GM12892 (cell line): Measurements from ENCODE around the gene SVEP1.

ENCODE experiments used
- POLR2A ChIP-seq: IDR thresholded peaks from 2 replicates; pipeline ENCODE4 v1.6.1; 2011; ENCODE audit warnings: low read depth, low read length, control low read depth
- TAF1 ChIP-seq: IDR thresholded peaks from 2 replicates; pipeline ENCODE4 v1.6.1; 2011; ENCODE audit warnings: low read depth, mild to moderate bottlenecking, control low read depth, low read length, borderline replicate concordance

DNA sequence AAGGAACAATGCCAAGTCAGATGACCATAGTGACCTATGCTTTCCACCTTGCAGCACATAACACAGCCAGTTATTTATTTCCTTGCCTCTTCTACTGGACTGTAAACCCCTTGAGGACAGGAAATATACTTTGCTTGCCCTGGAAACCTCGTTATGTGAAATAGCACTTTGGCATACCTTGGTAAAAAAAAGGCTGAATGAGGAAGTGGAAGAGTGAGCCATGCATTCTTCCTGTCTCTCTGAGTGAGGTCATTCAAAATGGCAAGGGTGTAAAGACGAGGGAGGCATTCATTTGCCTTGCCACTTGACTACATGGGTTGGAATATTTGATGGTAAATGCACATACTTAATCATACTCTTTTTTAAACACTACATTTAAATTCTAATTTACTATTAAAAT lies 42.8 kb upstream of the SVEP1 start:
- TF ChIP-seq TAF1 (no peak), POLR2A (no peak)
